LoVo (cell line): Measurements from ENCODE around the gene POLD2.

Experiments
- DNase-seq: peaks from one replicate; pipeline ENCODE4 v3.0.0-alpha.2; 2016; ENCODE audit warnings: low spot score

The POLD2 gene

DNA sequence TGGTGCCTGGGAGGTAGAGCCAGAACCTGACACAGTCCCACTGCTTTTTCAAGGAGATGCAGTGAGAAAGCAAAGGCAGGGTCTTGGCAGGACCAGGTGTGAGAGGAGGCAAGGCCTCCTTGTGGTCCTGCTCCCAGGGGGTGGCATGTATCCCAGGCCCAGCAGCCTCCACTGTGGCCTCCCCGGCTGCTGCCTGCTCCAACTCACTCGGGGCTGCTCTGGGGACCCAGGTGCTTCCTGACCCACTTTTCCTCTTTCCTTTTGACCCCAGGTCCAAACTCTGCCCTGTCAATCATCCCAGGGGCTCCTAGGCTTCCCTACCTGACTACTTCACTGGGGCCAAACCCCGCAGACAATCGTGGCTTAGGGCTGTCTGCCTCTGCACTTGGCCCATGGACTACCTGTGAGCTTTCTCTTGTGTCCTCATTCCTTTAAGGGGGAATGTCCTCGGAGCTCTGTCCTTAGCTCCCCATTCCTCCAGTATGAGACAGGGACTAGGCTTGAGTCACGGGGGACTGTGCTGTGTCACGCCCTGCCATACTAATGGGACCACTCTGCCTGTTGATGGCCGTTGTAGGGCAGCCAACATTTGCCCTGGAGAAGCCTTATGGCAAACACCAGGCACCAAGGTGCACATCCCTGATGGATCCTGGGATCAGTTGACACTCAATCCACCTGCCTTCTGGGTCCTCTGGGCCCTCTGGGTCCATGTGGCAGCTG is 20.3 kb downstream of the POLD2 start:
- no peak for DNase-seq

DNA sequence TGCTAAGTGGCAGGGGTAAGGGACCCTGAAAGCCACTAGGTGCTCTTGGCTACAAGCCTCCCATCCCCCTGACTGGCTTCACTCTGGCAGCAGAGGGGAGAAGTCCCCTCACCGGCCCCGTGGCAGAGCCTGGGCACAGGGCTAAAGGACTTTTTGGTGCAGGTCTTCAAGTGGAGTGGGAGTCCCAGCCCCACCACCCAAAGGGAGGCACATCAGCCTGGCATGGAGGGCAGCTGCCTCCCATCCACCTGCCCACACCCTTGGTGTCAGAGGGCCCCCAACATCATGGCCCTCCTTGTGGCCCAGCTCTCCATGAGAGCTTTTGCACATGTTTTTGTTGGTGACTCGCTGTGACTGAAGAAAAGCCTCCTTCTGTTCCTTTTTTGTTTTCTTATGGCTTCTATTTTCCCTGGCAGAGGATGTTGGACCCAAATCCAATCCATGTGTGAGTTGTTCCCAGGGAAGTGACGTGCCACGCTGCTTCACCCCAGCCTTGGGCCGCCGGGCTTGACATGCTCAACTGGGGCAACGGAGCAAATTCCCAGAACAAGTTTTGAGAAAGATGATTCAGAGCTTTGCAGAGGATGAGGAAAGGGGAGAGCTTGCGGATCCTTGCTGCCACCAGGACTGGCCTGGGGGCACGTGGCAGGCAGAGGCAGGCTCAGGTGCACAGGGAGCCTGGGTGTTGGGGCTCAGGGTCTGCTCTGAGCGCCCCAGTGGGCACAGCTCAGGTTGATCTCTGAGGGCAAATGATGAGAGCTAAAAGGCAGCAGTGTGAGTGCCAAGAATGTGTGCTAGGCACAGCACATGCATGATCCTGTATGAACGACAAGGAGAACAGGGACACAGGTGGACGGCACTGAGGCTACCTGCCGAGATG is 21.1 kb downstream of the POLD2 start:
- DNase-seq, result no peak

DNA sequence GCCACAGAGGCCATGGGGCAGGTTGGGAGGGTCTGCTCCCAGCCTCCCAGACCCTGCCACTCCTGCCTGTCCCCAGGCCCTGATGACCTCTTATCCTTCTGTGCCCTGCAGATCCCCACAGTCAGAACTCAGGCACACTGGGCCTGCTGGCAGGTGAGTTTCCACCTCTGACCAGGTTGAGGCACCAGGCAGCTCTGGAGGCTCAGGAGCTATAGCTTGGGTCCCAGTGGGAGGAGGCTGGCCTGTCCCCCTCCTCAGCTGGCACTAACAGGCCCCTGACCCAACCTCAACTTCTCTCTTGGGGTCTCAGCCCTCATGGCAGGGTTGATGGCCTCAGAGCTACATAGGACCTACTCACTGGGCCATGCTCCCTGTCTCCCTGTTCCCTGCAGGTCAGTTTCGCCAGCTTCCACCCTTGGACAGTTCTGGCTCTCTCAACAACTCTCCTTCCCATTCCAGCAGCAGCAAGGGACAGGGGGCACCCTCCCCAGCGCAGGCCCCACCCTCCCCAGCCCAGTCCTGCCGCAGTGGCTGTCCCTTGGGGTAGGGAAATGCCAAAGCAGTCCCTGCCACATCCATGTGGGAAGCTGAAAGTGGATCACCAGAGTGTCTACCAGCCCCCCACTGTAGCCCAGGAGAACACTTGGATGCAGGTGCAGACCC is 21.9 kb downstream of the POLD2 start:
- no peak for DNase-seq

DNA sequence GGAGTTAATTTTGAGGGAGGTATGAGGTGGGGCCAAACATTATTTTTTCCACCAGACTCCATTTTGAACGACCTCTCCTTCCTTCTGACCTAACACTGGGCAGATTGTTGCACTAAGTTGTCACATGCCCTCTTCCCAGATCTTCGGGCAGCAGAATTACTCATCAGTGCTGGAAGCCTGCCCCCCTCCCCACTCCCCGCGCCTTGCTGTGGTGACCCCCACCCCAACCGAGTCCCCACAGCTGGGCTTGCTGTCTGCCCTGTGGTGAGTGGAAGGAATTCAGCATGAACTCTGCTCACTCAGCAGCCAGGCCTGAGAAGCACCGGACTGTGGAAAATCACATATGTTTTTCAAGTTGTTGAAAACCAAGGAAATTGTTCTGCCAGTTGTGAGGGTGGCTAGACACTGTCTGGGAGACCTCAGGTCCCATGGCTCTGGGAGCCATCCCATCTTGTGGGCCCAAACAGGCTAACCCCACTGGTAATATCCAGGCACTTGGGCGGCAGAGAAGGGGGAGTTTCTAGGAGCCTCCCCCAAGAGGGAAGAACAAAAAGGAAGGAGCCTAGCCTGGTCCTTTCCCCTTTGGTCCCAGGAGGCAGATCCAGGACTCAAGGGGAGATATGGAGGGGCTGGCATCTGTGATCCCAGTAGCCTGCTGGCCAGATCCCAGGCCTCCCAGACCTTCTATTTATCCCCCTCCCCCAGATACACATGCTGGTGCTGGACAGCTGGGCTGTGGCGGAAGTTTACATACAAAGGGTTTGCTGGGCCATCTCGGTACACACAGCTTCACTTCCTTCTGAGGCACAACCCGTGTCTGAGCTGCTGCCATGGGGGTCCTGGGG is 22.7 kb downstream of the POLD2 start:
- no peak for DNase-seq

DNA sequence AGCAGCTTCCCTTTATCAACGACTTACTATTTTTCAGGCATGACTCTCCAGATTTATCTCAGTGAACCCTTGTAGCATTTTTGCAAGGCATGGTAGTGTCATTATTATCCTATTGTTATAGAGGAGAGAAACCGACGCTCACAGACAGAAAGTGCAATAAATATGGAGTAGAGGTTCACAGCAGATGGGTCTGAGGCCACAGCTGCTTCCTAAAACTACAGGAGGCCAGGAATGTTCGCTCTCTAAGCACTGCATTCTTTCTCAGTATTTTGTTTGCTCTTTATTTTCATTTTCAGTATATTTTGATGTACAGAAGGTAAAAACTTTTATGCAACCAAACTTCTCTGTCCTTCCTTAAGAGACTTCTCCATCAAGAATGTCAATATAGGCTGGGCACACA is 23.7 kb downstream of the POLD2 start:
- DNase-seq, result no peak

DNA sequence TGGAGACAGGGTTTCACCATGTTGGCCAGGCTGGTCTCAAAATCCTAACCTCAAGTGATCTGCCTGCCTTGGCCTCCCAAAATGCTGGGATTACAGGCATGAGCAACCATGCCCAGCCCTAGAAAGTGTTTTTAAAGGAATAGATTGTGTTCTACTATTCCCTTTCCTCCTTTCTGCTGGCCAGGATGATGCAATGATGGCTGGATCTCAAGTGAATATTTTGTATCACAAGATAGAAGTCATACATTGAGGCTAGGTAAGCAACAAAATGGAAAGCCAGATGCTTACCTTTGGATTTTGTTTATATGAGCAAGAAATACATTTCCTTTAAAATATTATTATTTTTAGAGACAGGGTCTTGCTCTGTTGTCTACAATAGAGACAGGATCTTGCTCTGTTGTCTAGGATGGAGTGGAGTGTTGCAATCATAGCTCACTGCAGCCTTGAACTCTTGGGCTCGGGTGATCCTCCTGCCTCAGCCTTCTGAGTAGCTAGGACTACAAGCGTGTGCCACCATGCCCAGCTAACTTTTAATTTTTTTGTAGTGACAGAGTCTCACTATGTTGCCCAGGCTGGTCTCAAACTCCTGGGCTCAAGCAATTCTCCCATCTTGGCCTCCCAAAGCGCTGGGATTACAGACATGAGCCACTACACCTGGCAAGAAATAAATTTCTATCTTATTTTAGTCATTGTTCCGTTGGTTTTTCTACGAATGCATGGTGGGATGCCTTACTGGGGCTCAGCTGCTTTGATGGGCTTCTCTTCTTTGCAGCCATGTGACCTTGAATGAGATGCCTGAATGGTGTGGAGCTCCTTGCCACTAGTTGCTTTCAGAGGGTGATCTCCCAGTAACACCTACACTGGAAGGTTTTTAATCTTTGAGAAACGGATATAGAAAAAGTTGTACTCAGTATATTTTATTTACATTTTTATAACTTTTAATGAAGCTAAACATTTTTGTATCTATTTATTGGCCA is 25.0 kb downstream of the POLD2 start:
- DNase-seq, result no peak

DNA sequence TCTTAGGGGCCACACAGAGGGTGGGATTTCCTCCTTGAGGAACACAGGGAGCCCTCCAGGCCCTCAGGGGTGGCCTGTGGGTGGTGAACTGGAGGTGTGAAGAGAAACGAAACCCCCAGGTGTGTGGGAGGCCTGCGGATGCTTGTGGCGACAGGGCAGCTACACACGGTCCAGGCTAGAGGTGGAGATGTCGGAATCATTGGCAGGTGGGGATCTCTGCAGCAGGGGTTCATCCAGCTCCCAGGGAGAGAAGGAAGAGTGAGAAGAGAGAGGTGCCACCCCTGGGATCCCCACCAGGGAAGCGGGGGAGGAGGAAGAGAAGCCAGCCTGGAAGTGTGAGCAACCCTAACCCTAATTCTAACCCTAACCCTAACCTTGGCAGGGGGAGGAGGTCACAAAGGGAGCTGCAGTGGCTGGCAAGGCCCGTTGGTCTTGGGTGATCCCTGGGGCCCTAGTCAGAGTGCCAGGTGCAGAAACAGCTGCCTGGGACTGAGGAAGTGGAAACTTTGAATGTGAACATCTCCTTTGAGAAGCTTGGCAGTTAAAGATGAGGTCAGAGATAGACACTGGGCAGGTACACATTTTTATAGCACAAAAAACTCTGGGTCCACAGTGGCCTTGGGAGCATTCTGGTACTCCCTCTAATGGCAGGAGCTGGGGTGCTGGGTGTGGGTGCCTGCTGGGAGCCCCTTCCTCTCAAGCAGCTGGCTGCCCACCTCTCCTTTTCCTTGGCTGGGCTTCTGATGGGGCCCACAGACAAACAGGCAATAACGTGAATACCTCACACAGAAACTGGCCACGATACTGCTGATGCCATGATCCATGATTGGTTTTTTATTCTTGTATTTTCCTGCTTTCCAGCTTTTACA is 26.1 kb downstream of the POLD2 start:
- no peak for DNase-seq

DNA sequence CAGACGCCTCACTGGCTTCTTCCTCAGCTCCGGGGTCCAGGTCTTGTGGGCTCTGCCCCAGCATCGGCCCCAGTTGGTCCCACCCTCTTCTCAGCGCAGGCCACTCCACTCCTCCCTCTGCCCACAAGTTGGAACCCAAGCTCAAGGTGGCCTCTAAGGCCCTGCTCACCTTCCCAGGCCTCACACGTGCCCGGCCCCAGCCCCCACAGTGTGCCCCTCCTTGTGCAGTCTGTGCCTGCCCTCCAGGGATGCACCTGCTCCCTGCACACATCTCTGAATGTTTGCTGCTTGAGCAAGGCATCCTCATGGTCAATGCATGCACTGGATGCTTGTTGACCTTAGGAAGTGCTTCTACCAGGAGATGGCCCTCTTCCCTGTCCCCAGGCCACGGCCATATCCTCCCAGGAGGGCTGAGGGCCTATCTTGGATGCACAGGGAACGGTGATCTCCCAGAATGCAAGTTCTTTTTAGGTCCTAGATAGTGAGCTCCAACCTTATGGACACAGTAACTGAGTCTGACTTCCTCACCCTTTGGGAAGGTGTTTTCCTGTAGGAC is 26.9 kb downstream of the POLD2 start:
- no peak for DNase-seq

DNA sequence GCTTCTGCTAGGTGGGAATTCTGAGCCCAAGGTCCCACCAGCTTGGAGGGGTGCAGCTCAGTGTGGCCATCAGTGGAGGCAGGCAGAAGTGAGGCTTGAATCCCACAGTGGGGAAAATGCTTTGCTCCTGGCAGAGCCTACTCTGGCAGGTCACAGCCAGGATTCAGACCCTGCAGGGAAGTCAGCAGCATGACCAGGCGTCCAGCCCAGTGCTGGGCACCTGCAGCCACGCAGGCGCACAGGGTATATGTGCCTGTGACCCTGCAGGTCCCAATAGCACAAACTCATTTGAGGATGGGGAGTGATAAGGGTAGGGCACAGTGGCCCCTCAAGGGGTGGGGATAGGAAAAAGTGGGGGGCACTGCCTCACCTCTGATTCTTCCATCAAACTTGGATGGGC is 27.6 kb downstream of the POLD2 start:
- no peak for DNase-seq

DNA sequence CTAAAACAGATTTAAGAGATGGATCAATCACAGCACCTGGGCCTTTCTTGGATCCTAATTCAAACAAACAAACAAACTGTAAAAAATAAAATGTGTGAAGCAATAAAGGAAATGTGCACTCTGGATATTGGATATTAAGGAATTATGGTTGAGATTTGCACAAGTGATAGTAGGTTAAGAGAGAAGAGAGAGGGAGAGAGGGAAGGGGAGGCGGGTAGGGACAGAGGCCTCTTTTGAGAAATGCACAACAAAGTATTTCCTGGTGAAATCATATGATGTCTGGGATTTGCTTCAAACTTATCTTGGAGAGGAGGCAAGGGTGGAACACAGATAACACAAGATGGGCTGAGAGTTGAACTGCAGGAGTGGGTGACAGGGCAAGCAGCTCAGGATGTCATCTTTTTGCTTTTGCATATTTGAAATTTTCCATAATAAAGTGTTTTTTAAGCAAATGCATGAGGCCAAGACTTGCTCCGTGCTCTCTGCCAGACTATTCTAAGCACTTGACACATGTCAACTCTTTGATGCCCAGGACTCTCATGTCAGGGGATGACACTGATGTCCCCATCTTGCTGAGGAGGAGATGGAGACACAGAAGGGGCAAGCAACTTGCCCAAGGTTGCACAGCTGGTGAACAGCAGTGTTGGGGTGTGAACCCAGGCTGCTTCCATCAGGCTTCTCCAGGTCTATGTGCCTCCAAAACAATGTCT is 28.3 kb downstream of the POLD2 start:
- no peak for DNase-seq

DNA sequence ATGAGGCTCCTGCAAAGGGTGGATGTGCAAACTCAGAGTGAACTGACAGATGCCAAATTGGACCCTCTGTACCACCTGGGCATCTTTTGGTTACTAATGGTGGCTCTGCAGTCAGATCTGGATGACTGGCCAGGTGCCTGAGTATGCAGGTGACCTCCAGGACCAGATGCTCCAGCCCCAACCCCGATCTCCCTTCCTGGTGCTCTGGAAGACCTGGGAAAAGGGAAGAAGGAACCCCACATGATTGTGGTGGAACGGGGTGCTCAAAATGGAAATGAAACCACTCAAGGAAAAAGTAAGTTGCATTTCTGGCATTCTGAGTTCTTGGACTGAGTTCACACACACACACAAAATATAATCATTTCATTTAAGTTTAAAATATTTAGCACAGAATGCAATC is 29.0 kb downstream of the POLD2 start:
- no peak for DNase-seq

DNA sequence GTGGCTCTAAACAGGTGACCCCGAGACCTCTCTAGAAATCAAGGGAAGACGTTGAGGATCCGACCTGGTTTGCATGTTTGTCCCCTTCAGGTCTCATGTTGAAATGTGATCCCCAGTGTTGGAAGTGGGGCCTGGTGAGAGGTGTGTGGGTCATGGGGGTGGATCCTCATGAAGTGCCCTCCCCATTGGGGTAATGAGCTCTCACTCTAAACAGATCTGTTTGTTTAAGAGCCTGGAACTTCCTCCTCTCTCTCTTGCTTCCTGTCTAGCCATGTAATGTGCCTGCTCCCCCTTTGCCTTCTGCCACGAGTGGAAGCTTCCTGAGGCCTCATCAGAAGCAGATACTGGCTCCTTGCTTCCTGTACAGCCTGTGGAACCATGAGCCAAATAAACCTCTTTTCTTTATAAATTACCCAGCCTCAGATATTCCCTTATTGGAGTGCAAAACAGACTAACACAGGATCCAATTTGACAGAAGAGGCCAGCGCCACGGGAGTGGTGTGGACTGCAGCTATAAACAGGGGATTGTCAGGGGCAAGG is 30.2 kb downstream of the POLD2 start:
- DNase-seq, result no peak

DNA sequence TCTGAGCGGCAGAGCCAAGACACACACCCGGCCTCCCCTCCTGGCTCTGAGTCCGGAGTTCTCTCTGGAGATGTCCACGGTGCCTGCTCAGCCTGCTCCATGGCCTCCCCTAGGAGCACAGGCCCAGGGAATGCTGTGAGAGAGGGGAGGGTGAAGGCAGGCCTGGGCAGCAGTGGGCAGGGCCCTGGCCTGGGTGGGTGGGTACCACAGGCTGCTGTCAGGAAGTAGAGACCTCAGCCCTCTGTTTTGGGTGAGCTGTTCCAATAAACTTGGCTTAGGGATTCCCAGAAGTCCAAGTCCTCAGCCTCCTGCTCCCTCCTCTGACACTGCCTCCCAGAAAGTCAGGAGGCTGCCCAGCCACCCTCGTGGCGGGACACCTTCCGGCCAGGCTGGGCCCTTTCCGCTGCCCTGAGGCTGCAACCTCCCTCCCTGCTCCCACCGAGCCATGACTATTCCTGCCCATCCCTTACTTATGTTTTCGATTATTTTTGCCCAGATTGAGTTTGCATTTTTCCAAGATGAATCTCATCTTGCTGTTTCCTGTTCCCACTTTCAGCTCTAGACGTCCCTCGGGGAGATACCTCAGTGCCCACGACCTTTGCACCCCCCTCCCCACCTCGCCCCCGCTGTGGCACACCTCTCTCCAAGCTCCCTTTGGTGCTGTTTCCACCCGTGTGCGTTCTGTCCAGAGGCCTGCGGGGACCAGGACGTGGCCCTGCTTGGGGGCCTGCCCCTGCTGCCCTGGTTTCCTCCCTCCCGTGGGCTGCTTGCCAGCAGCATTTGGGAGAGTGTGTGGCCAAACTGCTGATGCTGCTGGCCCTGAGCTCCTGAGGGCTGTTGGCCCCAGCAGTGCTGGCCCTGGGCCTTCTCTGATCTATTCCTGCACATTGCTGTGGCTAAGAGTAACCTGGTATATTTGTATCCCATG is 35.2 kb downstream of the POLD2 start:
- no peak for DNase-seq

DNA sequence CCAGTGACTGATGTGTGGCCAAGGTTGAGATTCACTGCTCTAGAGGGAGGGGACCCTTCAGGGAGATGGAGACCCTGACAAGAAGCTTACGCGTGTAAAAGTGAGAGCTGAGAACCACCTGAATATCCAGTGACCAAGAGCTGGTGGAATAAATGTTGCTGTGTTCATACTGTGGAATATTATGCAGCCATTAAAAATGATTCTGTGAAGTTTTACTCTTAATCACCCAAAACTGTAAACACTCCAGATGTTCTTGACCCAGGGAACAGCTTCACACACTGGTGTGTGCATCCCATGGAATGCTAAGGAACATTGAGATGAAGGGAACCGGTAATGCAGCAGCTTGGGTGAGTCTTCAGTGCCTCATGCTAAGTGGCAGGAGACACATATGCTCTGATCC is 36.7 kb downstream of the POLD2 start:
- no peak for DNase-seq

DNA sequence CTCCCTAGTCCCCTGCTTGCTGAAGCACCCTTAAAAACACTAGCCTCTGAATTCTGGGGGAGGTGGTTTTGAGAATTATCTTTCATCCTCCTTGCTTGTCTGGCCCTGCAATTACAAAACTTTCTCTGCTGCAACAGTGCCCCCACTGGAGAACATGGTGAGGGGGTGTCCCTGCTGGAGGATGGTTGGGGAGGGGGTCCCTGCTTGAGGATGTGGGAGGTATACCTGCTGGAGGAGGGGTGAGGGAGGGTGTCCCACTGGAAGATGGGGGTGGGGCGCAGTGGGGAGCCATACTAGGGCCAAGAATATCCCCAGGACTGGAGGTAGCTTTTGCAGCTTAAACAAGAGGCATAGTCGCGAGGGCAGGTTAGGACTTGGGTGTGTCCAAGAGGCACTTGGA is 37.8 kb downstream of the POLD2 start:
- no peak for DNase-seq

DNA sequence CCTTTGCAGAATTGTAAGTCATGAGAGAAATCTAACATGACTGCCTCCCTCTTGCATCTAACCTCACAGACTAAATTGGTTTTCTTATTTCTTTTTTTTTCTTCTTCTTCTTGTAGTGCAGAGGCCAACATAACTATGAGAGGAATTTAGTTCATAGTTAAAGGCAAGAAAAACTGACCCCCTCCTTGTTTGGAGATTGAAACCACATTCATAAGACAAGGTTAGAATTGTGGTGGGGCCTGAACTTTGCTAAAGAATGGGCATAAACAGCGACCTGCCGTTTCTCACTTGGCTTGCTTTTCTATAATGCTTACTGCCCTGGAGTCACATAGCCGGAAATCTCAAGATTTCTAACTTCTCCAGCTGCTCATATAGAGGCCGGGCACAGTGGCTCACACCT is 38.6 kb downstream of the POLD2 start:
- no peak for DNase-seq

DNA sequence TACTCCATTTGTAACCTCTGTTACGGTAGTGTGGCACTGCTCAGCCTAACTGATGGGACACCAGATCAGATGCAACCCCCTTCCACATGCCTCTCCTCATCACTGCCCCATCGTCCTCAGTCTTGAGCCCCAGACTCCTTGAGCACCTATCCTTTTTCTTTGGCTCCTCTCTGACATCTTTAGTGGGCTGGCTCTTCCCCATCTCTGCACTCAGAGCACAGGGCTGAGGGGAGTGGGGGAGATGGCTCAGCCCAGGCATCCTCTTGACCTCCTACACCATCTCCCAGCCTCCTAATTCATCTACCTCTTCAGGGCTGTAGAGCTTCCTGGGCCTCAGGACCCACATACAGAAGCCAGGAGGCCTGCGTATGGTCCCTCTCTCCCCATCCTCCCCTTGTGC is 39.6 kb downstream of the POLD2 start:
- DNase-seq, result no peak
